Hematopoietic multipotent progenitor cell (in vitro differentiated cells): ENCODE data around the gene IQGAP3. TPM values are rescaled to one million over a fixed set of nuclear protein-coding genes. Genes with fewer than 3 reads are reported as not detected.

ENCODE experiments used
- DNase-seq, 3 donors: peaks; one replicate each; pipeline ENCODE4 v3.0.0-alpha.2; 2011 to 2015; ENCODE audit warnings: low read depth in 2 of 3, low spot score in 2 of 3
- total RNA-seq: library from RNA; depleted of rRNA; stranded (reverse); fragments of >200 nt; gene quantifications from one replicate; pipeline ENCODE4 v1.2.3, GENCODE V29; 2012

Gene IQGAP3
- total RNA-seq, 1 donor = 1.9 TPM

DNA sequence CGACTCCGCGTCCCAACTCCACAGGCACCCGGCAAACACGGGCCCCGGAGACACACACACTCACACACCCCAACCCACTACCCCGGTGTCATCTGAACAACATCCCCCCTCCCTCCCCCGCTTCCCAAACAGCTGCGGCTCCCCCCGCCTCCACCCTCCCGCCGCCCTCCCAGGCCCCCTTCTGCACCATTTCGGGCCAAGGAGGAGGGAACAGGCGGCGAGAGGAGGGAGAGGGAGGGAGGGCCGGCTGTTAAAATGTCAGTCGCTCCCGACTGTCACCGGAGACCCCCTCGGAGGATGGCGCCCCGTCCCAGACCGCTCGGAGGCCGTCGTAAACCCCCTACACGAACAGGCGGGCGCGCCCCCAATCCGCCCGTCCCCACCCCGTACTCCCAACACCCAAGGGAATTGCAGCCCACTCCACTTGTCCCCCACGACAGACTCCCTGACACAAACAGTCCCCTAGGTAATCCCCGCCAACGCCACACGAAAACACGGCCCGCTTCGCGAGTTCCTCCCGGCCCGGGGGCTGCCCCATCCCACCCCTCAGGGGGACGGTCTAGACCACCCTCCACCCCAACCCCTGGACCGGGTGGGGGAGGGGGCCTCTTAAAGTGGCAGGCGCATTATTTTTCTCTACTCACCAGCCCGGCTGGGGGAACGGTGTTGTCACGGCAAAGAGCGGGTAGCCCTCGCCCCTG lies 72.4 kb downstream of the IQGAP3 start:
- DNase-seq = peak in 2 of 3 donors; percentile 49 to 53

DNA sequence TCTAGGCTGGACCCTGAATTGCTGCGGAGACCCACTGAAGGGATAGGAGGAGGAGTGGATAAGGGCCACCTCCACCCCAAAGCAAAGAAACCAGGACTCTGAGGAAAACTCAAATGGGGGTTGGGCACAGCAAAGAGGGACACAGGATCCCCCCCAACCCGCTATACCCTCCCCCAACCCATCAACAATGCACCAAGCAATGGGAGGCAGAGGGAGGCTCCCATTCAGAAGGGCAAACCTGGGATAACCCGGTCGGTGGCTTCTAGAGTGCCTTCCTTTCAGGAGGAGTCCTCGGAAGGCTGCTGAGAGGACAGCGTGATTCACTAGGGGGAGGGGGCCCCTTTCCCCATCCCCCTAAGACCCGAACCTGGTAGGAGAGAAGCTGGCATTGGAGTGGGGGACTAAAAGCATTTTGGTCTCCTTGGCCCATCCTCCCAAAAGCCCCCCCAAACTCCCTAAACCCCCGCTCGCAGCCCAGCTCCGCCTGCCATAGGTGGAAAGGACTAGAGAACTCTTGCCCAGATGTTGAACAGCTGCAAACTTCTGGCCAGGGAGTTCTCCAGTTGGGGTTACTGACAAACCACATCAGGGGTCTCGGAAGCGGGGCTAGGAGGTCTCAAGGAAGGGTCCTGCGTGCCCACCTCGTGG lies 73.0 kb downstream of the IQGAP3 start:
- no peak for DNase-seq

DNA sequence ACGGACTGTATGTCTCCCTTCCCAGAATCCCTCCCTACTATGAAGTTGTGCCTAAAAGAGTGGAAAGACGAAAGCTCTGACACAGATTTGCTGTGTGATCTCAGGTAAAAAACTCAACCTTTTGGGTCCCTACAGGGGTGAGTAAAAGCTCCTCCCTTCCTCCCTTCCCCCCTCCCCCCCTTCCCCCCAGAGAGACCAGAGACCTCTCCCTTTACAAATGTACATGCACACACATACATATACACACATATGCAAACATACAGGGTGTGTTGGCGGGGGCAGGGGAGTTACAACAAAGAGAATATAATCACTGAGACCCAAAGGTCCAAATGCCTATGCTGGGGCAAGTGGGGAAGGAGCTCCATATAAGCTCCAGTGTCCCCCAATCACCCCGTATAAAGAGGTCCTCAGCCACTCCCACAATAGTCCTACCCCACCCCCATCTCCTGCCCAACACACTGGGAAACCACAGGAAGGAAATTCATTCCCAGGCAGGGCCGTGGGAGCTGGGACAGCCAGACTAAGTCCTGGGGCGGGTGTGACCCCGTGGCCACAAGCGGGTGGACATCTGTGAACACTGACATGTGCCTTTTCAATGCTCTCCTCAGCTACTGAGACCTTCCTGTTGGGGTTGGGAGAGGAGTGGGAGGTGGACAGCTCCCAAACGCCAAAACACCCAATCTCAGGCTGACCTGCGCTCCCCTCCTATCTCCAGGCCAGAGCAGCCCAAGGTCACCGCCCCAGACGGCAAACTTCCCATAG lies 73.8 kb downstream of the IQGAP3 start:
- no peak for DNase-seq

DNA sequence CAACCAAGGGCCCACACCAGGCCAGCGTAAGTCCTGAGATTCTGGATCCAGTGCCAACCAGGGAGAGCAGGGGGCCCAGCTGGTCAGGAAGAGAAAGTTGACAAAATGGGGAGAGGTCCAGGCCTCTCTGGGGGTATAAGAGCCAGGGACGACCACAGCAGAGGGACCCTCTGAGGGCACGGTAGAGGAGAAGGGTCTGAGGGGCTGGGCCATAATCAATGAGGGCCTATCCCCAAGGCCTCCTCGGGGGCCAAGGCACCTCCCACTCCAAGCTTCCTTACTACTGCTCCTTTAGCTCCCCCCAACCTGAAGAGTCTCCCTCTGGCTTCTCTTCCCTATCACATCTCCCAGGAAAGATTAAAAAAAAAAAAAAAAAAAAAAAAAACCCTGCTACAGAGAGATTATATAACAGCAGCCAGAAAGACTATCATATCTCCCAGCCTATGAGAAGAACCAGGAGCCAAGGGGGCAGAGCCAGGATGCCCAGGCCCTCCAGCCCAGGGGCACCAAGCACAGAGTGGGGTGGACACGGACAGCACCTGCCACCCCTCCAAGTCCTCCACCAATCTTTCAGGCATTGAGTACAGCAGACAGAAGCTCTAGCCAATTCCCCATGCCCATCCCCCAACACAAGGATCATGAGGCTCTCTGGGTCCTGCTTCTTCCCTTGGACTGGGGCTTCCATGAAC lies 74.5 kb downstream of the IQGAP3 start:
- no peak for DNase-seq

DNA sequence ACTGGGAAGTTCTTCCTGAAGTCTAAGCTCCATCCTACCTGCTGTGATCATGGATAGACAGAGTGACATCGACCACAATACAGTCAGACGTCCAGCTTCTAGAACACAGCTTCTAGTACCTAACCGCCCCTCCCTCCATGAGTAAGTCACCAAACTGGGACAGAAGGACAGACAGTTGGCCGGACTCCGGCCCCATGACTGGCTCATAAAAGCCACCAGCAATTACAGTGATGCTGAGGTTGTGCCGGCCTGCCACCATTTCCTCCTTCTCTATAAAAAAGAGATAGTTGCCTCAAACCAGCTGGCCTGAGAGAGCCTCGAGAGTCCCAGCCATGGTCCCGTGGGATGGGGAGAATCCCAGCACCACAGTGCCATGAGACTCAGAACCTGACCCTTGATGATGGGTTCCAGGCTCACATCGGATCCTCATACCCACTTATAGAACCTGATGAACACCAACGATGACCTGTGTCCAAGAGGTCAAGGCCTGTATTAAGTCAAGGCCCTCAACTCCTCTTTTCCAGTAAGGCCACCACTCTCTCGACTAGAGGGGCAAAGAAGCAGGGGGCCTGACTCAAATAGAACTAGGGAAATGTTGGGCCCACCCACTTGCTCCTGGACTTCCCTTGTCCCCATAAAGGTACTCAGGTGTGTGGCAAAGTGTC lies 75.2 kb downstream of the IQGAP3 start:
- no peak for DNase-seq

DNA sequence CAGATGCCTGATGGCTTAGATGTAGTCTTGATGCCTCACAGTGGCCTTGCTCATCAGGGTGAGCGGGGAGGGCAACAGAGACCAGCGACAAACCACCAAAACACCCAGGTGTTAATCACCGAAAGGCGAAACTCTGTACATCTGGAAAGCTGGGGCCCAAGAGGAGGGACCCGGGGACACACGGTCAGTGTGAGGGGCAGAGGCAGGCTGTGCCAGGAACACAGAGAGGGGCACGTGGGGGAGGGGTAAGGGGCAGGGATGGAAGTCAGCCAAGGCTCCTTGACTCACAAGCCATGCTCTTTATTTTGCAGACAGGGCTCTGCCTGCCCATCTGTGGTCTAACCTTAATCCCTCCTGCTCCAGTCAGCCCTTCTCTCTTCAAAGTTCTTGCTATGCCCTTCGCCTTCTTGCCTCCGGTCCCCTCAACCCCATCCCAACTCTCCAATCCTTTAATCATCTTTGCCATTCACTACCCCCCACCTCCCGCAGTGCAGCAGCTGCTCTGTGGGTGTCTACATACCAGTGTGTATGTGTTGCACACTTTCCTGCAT lies 76.1 kb downstream of the IQGAP3 start:
- no peak for DNase-seq

DNA sequence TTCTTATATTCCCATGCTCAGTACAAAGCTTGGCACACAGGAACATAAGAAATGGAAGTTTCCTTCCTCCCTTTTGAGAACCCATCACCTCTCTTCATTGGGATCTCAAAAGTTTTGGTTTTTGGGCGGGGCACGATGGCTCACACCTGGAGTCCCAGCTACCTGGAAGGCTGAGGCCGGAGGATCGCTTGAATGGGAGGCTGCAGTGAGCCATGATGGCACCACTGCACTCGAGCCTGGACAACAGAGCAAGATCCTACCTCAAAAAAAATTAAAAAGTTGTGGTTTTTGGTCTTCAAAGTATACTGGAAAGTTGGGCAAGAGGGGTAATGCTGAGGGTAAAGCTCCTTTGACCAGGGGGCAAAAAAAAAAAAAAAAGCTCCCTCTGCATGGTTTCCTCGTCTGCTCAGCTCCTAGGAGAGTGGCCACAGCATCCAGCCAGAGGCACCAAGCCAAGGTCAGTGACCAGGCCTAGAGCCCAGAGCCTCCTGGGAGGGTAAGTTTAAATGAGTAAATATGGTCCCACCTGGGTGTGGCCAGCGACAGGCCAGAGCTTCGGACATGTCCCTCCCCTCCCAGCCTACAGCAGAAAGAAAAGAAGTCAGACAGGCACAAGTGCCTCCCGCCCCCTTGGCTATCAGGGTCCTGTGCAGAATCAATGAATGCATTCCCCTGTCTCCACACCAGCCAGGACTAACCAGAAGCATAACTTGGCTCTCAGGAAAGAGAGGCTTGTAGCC lies 76.8 kb downstream of the IQGAP3 start:
- no peak for DNase-seq

DNA sequence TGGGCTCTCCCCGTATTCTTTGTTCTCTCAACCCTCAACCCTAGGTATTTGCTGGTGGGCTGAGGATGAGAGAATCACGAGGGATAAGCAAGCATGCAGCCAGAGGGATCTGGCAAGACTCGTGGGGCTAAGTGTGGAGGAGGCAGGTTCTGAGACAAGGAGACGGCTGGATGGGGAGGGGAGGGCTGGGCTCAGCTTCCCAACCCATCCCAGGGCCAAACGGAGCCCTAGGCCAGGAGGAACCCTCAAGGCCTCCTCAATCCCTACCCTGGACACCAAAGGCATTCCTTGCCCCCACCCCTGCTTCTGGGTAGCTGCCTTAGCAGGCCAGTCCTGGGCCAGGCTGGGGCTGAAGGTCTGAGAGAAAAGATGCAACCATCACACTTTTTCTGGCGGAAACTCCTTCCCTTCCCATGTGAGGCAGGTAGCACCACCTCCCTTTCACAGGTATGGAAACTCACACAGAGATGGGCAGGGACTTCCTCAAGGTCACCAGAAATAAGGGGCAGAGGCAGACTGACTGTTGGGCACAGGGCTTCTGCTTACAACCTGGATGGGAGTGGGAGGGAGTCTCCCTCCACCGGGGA lies 78.0 kb downstream of the IQGAP3 start:
- no peak for DNase-seq

DNA sequence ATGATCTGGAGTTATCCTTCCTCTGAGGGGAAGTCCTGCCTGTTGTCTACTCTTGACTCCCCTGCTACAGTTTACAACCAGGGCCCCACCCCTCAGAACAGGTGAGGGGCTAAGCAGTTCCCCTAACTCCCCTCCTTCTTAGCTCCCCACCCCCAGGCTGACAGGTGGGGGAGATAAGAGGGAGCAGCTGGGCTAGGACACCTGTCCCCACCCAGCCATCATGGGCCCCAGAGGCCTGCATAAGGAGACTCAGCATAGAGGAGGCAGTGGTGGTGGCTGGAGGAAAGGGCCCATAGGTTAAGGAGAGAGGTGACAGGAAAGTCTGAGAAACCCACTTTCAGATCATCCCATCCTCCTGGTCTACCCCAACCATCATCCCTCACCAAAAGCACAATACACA lies 78.6 kb downstream of the IQGAP3 start:
- no peak for DNase-seq

DNA sequence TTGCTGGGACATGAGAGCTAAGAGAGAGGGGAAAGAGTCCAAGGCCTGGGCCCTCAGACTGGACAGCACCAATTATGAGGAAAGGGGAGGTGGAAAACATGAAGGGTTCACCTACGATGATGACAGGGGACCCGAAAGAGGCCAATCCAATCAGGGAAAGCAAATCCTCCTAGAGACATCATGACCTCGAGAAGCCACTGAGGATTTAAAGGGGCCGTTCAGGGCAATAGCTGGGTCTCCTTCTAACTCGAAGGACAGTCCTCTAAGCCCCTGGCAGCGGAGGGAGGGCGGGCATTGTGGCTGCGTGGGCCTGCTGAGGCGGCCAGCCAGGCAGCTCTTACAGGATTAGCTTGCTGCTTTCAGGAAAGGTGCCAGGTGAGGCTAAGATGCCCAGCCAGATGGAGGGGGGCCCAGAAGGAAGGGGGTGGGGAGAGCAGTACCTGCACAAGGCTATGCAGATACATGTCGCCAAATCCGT lies 79.2 kb downstream of the IQGAP3 start:
- DNase-seq = no peak

DNA sequence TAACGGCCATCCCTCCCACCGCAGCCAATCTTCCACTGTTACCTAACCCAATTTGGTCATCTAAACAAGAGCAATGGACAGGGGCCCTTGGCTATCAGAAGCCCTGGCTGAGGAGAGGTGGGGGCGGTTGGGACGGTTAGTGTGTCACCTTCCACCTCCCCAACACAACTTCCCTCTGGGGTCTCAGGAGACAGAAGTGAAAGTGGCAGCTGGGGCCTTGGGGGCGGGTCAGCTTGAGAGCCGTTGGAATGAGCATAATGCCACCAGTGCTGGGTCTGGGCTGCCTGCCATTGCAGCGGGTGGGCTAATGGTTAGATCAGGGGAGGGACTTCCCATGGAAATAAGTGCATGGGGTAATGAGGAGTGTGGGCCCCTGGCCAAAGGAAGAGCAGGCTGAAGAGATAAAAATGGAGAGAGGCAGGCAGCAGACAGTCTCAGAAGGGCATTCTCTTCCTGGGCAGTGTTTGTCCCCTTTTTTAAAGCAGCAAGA lies 79.7 kb downstream of the IQGAP3 start:
- DNase-seq = peak in 2 of 3 donors; percentile 48 to 80

DNA sequence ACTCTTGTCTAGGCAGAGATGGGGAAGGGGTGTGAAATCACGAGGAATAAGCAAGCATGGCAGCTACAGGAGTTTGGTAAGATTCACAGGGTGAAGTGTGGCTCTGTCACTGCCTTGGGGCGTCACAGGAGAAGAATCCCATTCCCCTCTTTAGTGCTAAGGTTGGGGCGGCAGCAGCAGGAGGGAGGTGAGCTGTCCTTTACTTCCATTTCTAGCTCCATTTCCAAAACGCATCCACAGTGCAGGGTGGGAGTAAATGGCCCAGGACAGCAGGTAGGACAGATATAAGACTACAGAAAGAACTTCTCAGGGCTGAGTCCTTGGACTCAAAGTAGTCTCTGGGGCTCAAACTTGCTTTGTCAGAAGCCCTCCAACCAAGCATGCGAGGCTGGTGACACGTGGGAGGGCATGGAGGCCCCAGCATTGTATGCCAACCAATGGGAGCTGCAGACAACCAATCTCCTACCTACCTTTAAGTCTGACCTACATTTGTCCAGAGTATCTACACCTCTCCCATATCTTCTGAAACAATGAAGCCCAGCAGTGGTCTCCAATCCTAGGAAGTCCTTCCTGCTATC lies 80.3 kb downstream of the IQGAP3 start:
- no peak for DNase-seq

DNA sequence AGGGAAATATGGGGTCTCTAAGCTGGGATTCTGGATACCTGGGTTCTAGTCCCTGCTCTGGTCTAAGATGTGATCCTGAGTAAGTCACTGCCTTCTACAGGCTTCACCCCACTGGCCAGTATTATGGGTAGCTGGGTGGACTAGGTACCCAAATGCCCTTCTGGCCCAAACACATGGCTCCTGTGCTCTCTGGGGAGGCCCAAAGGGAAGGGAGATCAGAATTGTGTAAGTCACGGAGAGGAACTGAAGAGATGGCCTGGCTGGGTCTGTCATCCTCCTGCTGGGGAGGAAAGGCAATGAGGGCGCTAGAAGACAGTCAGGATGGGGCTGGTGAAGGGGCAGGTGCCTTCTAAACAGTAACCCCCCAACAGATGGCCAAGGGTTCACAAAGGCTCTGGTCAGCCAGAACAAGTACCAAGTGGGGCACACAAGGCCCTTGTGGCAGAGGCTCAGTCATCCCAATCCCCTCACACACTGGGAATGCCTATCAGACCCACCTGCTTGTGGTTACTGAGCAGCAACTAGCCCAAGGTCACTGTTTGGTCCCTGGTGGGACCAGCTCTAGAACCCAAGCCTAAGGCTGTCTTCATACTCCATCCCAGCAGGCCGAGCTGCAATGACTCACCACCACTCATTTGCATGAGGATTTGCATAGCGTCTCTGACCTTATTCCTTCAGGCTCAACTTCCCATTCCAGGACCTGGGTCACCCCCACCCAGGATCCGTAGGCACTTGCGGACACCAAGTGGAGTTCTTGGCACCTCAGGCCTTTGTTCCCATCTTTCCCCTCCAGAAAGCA lies 81.0 kb downstream of the IQGAP3 start:
- no peak for DNase-seq

DNA sequence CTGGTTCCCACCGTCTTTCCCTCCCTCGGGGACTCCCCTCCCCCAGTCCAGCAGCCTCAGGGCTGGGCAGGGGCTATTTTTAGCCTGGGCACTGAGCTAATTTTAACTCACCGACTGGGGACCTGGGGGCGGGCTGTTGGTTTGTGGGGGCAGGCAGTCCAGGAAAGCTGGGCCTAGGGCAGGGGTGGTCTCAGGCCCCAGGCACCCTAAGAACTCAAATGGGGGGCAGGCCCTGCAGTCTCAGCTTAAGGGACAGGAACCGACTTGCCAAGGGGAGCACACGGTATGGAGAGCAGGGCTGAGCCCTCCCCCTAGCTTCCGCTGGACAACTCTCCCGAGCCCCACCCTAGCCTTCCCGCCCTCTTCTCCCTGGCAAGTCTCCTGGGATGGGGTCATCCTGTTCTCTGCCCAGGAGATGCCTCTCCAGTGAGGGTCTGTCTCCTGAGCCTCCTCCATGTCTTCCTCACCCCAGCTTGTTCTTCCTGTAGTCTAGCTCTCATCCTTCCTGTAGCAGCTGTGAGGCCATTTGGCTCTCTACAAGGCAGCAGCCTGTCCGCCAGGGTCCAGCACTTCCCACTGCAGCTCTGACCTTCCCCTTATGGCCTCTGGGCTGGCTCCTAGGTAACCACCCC lies 81.8 kb downstream of the IQGAP3 start:
- DNase-seq = no peak

DNA sequence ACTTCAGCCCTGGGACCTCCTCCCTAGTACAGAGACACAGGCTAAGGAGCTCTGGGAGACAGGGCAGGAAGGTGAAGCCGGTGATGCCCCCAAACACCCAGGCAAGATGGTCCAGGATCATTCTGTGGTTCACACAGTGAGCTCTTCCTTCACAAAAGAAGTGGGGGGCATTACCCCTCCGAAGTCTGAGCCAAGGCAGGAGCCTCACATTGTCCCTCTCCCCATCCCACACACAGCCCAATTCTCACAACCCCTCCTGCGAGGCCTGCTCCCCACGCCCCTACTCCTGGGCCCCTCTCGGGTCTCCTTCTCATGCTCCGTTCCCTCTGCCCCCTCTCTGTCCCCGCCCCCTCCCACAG lies 82.5 kb downstream of the IQGAP3 start:
- DNase-seq = no peak

DNA sequence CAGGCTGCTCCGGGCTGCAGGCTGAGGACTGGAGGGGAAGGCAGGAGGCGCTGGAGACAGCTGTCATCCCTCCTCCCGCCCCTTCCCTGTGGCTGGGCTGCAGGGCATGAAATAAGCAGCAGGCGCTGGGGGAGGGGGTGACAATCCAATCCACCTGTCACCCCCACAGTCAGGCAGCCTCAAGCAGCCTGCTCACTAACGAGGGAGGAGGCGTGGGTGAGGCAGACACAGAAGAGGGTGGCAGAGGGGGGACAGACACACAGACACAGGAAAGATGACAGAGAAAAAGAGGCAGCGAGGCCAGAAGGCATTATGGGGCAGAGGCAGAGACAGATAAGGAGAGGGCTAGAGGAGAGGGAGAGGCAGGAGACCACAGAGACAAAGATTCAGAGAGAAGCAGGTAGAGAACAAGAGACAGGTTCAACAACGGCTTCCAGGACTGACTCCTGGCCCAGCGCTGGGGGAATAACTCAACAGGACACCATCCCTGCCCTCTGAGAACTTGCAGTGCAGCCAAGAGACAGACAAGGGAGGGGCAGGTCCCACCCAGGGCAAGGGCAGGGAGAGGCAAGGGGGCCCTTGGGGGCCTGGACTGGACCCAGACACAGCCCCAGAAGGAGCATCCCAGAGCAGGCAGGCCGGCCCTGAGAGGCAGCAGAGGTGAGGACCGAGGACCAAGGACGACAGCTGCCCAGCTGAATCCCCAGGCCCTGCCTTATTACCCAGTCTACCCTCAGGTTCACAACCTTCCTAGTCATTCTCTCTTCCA lies 83.0 kb downstream of the IQGAP3 start:
- DNase-seq = peak in 2 of 3 donors; percentile 55 to 69
